ENCODE data around the gene COL4A4.
A peak's percentile ranks its signal among the peaks of the same experiment; 100 is the strongest.
"Not testable (repeated sequence)": the region's sequence is repeated elsewhere in the genome, so short reads cannot be mapped to it uniquely, and the experiment has no call there.

Gene COL4A4

DNA sequence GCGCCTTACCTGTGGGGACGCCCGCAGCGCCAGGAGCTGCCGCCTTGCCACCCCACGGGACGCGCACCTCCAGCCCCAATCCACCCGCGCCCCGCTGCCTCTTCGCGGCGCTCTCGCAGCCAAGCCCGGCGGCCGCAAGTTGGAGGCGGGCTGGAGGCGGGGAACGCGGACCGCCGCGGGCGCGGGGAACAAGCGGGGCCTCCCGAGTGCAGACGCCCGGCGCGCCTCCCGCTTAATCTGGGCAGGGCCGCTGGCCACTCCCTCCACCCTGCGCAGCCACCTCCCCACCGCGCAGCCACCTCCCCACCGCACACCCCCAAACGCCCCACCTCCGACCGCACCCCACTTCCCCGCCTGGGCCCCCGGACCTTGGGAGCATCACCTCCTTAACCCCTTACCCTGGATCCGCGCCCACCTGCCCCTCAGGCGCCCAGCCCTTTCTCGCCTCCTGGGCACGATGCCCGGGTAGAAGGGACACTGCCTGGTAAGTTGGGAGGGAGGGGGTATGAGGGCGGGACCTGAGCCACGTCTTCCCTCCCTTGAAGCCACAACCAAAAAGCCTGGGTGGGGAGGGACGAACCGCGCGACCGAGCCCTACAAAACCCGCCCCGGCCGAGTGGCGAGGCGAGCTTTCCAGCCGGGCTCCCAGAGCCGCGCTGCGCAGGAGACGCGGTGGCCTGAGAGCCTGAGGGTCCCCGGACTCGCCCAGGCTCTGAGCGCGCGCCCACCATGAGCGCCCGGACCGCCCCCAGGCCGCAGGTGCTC lies at the start of gene COL4A4, which contains the start of gene COL4A3:
TSS of gene COL4A4 (minus strand) at position 208 of the 765 bp plus-strand sequence. CDS start 16,722 bp downstream, outside the sequence.
TSS of gene COL4A3 (plus strand) at position 627 of the 765 bp plus-strand sequence. CDS start at position 730, 103 bp downstream.
- DNase-seq, result no peak

DNA sequence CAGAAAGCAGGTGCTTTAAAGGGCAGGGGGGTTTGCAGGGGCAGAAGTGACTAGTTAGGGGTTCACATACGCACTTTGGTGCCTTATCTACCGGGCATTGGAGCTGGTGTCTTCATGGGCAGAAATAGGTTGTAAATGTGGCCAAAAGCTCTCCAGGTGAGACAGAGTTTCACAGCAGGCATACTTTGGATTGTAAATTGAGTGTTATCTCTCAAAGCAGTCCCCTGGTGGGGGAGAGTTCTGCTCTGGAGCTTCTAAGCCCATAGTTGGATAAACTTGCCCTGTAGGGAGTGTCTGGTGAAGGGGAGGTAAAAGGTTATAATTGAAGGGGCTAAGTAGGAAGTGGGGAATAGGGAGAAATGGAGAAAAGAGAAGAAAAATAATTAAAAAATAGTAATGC lies 43.6 kb upstream of the COL4A4 start:
- DNase-seq, result no peak

DNA sequence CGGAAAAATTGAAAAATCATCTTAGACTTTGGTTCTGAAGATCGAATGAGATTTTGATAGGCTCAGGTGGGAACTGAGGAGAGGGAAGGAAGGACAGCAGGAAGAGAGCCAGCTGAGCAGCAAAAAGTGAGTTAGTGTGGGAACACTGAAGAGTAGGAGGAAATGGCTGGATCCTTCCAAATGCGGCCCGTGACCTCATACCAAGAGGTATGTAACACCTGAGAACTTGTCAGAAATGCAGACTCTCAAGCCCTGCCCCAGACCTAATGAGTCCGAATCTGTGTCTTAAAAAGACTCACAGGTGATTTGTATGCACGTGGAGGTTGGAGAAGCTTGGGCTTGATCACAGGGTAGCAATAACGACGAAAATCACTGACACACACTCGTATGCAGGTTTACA lies 42.4 kb upstream of the COL4A4 start:
- DNase-seq, result no peak

DNA sequence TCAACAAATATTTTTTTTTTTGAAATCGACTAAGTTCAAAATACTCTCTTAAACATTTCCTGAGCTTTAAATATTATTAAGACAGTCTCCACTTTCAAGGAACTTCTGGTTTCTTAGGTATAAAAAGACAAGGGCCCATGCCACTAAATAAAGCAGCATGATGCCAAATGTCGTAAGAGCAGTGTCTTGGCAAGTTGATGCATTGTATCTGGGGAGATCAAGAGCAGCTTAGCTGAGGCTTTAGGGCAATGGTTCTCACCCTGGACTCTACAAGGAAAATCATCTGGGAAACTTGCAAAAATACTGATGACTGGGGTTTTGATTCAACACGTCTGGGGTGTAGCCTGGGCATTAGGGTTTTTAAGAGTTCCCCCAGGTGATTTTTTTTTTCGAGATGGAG lies 41.7 kb upstream of the COL4A4 start:
- DNase-seq, result no peak

DNA sequence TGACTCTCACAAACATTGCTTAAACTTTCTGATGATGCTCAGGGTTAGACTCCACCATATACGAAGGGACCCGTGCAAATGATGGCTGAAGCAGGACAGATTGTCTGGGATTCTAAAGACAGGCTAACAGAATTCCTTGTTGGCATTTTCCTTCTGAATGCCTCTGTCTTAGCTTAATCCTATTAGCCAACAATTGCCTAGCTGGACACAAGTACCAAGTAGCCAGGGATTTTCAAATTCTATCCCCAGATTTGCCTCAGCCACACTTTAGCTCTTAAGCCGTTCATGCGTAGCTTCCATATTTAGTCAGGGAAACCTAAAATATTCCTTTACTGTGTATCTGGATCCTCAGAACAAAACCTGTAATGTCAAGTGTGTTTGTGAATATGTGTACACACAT lies 40.4 kb upstream of the COL4A4 start:
- no peak for DNase-seq

DNA sequence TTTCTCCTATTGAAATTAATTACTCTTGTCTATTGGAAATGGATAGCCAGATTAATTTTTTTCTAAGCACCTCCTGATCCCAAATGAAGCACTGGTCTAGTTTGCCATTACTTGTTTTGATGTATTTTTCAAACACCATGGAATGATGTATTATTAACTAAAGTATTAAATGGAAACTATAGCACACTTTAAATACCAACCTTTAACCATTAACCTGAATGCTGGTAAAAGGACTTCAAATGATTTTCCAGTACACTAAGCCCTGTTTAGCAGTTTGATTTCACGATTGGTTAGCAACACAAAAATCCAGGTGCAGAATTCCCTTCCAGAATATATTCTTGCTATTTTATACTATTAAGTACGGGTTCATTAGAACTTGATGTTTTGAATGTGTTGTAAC lies 37.8 kb upstream of the COL4A4 start:
- no peak for DNase-seq

DNA sequence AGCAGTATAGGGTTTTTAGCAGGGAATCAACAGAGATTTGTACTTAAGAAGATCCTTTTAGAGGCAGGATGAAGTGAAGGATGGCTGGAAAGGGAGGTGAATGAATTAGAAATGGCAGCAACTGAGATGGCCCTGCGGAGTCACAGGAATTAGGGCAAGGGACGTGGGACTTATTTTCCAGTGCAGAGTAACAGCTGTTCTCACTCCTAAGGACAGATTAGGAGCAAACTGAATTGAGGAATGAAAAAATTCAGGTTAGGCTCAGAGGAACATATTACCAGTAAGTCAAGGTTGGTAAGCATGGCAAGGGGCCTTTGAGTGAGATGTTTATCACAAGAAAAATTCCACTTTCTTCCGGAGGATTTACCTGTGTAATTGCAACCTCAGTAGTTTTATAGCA lies 34.9 kb upstream of the COL4A4 start:
- no peak for DNase-seq

DNA sequence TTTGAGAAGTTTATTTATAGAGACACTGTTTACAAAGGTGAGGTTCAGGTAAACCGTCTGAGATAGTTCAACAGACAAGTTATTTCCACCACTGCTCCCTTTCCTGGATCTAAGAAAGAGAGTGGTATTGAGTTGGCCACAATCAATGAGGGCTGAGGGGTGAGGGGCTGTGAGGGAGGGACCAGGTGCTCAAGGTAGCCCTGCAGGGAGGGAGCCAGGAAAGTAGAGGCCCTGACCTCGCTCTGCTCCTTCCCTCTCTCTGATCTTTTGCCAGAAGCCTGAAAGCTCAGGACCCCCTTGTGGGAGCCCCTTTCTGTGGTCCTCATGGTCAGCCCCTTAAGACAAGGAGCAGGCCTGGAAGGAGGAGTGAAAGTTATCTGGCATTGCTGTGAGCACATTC lies 30.2 kb upstream of the COL4A4 start:
- no peak for DNase-seq

DNA sequence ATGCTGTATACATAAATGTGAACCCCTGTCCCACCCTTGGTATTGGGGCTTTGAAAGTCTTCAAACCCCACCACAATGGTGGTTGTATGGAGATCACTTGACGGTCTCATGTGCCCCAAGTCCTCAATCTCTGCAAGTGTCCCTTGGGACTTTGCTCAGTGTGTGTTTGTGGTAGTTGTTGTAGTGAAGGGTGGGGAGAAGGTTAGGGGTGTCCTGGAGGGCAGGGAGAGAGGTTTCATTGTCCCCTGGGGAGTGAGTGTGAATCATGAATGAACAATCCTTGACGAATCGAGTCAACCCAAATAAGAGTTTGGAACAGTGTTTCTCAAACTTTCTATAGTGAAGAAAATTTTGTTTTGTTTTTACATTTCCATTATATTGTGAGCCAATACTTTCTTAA lies 28.5 kb upstream of the COL4A4 start:
- DNase-seq, result no peak

DNA sequence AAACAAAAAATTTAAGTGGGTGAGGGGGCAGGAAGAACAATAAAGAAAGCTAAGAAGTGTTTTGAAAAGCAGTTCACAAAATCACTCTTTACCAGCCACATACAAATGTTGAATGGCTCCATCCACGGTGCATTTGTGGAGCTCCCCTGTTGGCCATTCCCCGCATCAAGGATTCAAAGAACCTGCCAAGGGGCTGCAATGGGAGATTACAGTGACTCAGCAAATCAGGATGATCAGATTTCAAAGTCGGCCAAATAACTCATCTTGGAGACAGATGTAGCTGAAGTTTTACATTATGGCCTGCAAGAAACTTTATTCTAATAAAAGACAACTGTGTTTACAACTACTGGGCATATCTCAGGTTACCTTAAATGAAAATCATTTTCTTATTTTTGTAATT lies 27.4 kb upstream of the COL4A4 start:
- no peak for DNase-seq

DNA sequence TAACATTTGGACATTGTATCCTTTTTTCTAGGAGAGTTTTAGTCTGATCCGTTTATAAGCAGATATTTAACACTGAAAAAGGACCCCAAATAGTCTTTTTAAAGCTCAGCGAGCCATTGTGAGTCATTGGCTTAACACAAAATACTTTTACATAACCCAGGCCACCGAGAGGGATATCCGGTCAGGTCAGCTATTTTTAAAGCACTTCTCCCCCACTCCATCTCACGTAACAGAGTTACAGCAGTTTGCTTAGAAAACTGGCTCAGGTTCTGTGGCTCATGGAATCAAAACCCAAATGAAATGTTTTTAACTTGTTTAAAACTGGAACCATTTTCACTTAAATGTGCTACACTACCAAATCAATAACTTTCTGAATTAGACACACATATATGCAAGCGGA lies 24.3 kb upstream of the COL4A4 start:
- no peak for DNase-seq

DNA sequence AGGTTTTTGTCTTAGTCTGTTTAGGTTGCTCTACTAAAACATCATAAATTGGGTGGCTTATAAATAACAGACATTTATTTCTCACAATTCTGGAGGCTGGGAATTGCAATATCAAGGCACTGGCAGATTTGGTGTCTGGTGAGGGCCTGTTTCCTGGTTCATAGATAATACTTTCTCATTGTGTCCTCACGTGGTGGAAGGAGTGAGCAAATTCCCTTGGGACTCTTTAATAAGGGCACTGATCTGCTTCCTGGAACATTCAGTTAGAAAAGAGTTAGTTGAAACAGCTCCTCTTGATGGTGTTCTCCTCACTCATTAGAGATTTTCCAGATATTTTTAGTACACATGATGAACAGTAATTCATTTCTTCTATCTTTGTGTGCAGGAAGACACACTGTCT lies 22.7 kb upstream of the COL4A4 start:
- peak; percentile 17 for DNase-seq

DNA sequence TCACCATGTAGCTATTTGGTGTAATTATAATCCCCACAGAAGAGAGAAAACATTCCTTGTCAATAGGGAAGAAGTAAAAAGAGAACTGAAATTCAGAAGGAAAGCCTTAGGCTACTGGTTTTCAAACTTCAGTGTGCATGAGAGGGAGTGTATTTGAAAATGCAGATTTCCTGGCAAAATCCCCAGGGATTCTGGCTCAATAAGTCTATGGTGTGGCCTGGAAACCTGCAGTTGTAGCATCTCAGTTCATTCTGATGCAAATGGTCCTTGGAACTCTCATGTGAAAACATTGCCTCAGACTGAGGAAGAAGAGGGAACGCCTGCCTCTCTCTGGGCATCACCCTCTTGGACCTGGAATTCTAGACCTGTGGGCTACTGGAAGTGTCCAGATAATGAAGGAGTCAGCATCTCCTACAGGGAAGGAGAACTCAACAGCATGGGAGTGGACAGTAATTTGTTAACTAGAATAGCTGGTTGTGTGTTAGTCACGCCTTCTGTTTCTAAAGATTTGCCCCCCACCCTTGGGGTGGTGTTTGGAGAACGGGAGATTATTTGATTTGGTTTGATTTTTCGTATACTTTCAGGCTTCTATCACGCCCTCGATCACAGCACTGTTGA lies 21.7 kb upstream of the COL4A4 start:
- no peak for DNase-seq

DNA sequence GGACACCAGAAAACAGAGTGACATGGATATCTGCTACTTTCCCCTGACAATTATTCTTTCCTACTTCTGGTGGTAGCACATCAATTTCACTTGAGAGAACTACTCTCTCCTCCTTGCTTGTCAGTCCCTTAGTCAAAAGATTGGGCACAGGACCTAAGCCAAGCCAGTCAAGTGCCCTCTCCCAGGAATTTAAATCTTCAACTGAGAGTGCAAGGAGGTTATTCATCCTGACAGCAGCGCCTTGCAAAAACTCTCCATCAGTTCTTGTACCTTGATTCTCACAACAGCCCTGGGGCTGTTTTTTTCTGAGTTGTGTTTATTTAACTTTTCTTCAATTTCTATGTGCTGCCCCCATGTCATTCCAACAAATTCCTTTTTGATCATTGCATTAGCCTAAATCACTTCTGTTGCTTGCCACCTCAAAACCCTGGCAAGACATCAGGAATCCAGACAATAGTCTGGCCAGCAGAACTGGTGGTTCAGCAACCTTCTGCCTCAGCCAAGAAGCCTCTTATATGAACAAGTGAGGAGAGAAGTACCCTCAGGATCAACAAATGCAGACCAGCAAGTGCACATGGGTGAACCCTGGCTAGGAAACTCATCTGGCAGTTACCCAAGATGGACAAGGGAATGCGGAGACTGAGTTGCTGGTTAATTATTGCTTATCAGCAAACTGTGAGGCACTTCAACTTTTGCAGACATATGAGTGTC lies 19.8 kb upstream of the COL4A4 start:
- no peak for DNase-seq

DNA sequence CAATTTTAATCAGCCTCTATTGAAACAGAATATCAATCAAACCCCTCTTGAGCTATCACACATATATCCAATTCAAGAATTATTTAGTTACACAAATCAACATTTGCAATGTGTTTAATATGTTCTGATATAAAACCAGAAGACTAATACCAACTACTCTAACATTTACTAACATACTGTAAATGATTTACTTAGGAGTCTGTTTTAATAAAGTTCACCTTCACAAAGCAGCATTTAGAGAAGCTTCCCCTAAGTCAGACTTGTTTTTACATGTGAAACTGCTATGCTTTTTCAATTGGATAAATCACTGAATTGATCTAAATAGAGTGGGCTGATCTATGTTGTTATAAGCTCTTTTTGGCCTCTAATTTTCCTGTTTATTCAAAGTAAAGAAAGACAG lies 18.8 kb upstream of the COL4A4 start:
- DNase-seq, result no peak

DNA sequence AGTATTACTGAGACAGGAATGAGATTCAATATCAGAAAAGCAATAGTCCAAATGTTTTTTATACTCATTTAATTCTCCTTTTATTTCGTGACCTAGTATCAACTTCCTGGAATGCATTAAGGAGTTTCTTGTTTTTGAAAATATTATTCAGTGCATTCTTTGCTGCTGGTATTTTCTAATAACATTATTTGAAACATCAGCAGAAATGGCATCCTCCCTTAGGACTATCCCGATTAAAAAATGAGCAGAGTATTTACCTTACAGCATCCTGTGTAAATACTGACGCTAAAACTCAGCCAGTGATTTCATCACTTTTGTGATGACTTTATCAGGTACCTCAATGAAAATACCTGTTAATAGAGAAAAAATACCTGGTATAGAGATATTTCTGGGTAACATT lies 16.8 kb upstream of the COL4A4 start:
- no peak for DNase-seq

DNA sequence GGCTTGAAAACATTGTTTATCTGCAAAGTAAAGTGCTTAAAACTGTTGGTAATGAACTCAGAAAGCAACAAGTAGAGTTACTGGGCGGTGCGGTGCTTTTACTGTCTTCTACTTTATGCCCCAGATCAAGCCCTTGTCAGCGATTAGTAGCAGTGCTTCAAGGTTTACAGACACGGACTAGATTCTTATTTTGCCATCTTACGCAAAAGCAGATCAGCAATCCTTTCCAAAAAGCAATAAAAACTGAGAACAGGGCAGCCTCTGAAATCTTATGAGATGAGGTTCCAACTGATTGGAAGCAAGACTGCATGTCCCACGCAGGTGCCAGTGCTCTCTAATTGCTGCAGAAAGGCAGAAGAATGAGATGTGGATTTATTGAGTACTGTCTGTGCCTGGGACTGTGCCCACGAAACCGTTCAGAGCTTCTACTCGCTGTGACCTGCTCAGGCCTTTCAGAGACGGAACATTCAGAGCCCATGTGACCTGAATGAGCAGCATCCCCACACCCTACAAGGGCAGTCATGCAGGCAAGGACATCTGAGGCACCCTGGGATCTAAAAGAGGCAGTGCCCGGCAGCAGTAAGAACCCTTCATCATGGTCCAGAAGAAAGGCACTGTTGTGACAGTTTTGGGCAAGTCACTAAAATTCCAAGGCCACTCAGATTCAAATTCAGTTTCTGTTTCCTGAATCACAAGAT lies 16.1 kb upstream of the COL4A4 start:
- DNase-seq, result no peak

DNA sequence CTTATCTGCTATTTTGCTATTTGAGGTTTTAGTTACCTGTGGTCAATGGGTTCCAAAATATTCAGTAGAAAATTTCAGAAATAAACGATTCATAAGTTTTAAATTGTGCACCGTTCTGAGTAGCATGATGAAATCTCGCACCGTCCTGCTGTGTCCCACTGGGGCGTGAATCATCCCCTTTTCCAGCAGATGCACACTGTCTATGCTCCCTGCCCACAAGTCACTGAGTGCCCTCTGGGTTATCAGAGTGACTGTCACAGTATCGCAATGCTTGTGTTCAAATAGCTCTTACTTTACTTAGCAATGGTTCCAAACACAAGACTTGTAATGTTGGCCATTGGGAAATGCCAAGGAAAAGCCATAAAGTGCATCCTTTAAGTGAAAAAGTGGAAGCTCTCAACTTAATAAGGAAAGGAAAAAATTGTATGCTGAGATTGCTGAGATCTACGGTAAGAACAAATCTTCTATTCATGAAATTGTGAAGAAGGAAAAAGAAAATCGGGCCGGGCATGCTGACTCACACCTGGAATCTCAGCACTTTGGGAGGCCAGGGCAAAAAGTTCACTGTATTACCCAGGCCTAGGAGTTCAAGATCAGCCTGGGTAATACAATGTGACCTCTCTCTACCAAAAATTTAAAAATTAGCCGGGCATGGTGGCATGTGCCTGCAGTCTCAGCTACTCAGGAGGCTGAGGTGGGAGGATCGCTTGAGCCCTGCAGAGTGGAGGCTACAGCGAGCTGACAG lies 13.8 kb upstream of the COL4A4 start:
- no peak for DNase-seq

DNA sequence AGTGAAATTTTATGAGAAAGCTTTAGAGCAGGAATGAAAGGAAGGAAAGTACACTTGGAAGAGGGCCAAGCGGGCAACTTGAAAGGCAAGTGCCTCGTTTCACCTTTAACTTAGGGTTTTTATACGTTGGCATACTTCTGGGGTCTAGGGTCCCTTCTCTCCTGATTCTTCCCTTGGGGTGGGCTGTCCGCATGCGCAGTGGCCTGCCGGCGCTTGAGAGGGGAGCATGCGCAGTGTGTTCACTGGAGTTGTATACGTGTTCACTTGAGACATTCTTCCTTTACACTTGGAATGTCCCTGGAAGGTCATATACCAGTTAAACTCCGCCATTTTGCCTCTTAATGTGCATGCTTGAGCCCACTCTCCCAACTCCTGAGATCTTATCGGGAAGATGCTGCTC lies 7.8 kb upstream of the COL4A4 start:
- not testable (repeated sequence) for DNase-seq

DNA sequence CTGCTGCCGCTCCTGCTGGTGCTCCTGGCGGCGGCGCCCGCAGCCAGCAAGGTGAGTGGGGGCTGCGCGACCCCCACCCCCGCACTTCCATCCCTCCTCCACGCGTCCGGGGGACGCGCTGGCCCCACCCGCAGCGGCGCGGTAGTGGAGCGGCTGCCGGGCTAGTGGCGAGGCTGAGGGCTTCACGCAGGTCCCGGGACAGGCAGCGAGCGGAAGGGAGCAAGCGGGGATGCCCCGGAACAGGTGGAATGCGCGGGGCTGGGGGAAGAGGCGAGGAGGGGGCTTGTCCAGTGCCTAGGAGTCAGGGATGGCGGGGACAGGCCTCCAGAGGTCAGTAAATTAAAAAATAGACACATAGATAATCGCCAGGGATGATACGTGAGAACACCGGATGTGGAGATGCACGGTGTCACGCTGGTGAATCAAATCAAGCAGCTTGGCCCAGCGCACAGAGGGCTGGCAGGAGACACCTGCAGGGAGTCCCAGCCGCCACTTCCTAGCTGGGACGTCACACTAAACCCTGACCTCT lies 822 bp upstream of the COL4A4 start:
- no peak for DNase-seq

DNA sequence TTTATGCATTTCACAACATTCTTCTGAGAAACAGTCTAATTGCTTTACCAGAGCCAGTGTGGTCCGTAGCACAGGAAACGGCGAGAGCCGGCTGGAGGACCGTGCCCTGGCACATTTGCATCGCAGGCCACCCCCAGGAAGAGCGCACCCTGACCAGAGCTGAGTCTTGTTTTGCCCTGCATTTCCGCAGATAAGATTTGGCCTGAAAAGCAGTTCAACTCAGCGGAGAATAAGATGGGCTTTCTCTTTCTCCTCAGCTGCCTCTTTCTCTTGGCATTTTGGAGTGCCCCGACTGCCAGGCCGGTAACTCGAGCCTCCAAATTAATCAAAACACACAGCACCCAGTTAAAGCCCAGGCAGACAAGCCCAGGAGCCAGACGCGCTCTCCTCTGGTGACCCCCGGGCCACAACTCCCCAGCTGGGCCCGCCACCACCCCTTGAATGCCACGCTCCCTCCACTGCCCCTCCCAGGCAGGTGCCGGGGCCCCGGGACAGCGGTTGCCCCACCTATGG lies 464 bp downstream of the COL4A4 start:
- no peak for DNase-seq

DNA sequence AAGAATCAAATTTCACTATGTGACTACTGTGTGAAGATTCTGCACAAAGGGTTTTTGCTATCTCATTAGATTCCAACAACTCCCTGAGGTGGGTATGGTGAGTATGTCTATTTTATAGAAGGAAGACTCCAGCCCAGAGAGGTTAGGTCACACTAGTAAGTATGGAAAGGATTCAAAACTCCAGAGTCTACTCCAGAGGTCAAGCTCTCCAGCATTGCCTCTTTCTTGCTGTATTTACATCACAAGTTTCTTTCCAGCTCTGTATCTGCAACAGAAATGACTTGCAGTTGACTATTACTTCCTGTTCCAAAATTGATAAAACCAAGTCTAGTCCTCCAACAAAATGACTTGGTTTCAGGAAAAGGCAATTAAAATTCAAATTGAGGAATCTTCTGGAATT lies 2.1 kb downstream of the COL4A4 start:
- no peak for DNase-seq
